Panc1 (cell line): ENCODE measurements around the gene ASB1.

ENCODE experiments used
- POLR2AphosphoS5 ChIP-seq: IDR thresholded peaks from 2 replicates; pipeline ENCODE4 v1.6.1; 2012; ENCODE audit warnings: mild to moderate bottlenecking, low read depth, low read length, moderate library complexity
- TCF7L2 ChIP-seq: IDR thresholded peaks from 2 replicates; pipeline ENCODE4 v1.6.1; 2011; ENCODE audit warnings: mild to moderate bottlenecking, low read depth, low read length, inconsistent platforms
- TF ChIP-seq, protein P1 (sequence below): fragments of 450-650 bp; IDR thresholded peaks from 2 replicates; pipeline ENCODE4 v1.5.1; 2017; ENCODE audit warnings: mild to moderate bottlenecking

GRCh38 chr2:238387332-238387731 lies 39.4 kb upstream of the ASB1 start:
- TF ChIP-seq, protein P1, sequence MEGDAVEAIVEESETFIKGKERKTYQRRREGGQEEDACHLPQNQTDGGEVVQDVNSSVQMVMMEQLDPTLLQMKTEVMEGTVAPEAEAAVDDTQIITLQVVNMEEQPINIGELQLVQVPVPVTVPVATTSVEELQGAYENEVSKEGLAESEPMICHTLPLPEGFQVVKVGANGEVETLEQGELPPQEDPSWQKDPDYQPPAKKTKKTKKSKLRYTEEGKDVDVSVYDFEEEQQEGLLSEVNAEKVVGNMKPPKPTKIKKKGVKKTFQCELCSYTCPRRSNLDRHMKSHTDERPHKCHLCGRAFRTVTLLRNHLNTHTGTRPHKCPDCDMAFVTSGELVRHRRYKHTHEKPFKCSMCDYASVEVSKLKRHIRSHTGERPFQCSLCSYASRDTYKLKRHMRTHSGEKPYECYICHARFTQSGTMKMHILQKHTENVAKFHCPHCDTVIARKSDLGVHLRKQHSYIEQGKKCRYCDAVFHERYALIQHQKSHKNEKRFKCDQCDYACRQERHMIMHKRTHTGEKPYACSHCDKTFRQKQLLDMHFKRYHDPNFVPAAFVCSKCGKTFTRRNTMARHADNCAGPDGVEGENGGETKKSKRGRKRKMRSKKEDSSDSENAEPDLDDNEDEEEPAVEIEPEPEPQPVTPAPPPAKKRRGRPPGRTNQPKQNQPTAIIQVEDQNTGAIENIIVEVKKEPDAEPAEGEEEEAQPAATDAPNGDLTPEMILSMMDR: no peak
- no peak for TF ChIP-seq TCF7L2
- TF ChIP-seq POLR2AphosphoS5: no peak
